ENCODE measurements around the gene NCAPD2.

DNA sequence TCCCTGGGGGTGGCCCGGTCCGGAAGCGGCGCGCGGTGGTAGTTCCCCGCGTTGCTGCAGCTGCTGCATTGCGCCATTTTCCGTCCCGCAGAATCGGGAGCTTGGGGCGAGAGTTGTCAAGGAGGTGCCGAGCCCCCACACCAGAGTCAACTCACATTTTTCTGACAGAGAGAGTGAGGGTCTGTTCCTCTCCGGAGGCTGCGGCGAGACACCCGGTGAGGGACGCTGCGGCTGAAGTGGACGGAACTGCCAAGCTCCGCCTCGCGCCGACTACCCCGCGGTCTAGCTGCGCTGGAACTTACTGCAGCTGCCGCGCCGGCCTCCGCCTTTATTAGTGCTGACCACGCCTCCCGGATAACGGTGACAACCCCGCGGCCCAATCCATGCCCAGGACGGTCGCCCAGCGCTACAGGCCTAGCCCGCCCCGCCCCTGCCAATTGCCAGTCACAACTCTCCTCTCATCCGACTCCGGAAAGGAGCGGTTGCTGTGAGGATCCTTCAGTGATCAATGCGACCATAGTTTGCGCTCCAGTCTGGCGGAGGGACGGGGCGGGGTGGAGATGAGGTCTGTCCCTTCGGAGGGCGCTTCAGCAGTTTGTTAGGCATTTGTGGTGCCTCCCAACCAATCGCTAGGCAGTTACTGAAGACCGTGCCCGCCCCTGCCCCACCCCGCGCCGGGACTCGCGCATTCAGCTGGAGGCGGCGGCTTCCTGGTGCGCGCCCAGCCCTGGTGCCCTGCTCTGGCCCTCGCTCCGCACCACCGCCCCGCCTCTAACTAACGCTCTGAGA lies 23.3 kb upstream of the NCAPD2 start, which contains the start of gene VAMP1:
- TF ChIP-seq, protein P1, sequence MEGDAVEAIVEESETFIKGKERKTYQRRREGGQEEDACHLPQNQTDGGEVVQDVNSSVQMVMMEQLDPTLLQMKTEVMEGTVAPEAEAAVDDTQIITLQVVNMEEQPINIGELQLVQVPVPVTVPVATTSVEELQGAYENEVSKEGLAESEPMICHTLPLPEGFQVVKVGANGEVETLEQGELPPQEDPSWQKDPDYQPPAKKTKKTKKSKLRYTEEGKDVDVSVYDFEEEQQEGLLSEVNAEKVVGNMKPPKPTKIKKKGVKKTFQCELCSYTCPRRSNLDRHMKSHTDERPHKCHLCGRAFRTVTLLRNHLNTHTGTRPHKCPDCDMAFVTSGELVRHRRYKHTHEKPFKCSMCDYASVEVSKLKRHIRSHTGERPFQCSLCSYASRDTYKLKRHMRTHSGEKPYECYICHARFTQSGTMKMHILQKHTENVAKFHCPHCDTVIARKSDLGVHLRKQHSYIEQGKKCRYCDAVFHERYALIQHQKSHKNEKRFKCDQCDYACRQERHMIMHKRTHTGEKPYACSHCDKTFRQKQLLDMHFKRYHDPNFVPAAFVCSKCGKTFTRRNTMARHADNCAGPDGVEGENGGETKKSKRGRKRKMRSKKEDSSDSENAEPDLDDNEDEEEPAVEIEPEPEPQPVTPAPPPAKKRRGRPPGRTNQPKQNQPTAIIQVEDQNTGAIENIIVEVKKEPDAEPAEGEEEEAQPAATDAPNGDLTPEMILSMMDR (IDR thresholded peaks at IDR 0.05), result peak in 3 of 6 experiments; percentile 21 to 28 (median 23)
- peak; percentile 99 to 100 for TF ChIP-seq POLR2A (IDR thresholded peaks at IDR 0.05)
